Neural cell (in vitro differentiated cells): ENCODE measurements around the gene LRPPRC. TPM values are rescaled to one million over a fixed set of nuclear protein-coding genes. Genes with fewer than 3 reads are reported as not detected.

ENCODE experiments used
- H2AFZ ChIP-seq: fragments of 200-600, 300-800 bp; sonication (generic), shearing (Covaris generic); 2 replicates; pipeline ENCODE4 v1.6.0; 2014; ENCODE audit warnings: low read depth, mild to moderate bottlenecking, antibody characterized with exemption, low read length, moderate library complexity
- H3F3A ChIP-seq: fragments of 200-600 bp; shearing (Covaris generic); 2 replicates; pipeline ENCODE4 v1.6.1; 2016; ENCODE audit warnings: mild to moderate bottlenecking, moderate library complexity, mixed read lengths, antibody characterized with exemption, low read length; ENCODE audit not compliant: insufficient read depth, poor library complexity, severe bottlenecking
- H3K27ac ChIP-seq: fragments of 200-600, 300-800 bp; sonication (generic), shearing (Covaris generic); 2 replicates; pipeline ENCODE4 v1.5.1; 2014; ENCODE audit warnings: mild to moderate bottlenecking, low read length, moderate library complexity
- H3K27me3 ChIP-seq: fragments of 300-800, 200-600 bp; sonication (generic), shearing (Covaris generic); 2 replicates; pipeline ENCODE4 v1.6.0; 2014; ENCODE audit warnings: mild to moderate bottlenecking, low read depth, low read length, moderate library complexity; ENCODE audit not compliant: insufficient read depth
- H3K36me3 ChIP-seq: fragments of 300-800, 200-600 bp; sonication (generic), shearing (Covaris generic); 2 replicates; pipeline ENCODE4 v1.5.1; 2014; ENCODE audit warnings: mild to moderate bottlenecking, antibody characterized with exemption, low read length, moderate library complexity; ENCODE audit not compliant: insufficient read depth
- H3K4me2 ChIP-seq: fragments of 300-800, 200-600 bp; sonication (generic), shearing (Covaris generic); 2 replicates; pipeline ENCODE4 v1.6.0; 2014; ENCODE audit warnings: mild to moderate bottlenecking, low read length
- H3K4me3 ChIP-seq: fragments of 300-800, 200-600 bp; sonication (generic), shearing (Covaris generic); 2 replicates; pipeline ENCODE4 v1.5.1; 2014; ENCODE audit warnings: mild to moderate bottlenecking, low read length, moderate library complexity
- H3K79me2 ChIP-seq: fragments of 200-600 bp; shearing (Covaris generic); replicated peaks from 2 replicates; pipeline ENCODE4 v1.6.0; 2014; ENCODE audit warnings: mild to moderate bottlenecking, low read length, moderate library complexity; ENCODE audit not compliant: insufficient read depth
- H3K9ac ChIP-seq: fragments of 300-800, 200-600 bp; sonication (generic), shearing (Covaris generic); 2 replicates; pipeline ENCODE4 v1.6.1; 2016; ENCODE audit warnings: mild to moderate bottlenecking, low read length, mixed read lengths
- H3K9me2 ChIP-seq: fragments of 200-600 bp; shearing (Covaris generic); 2 replicates; pipeline ENCODE4 v1.6.1; 2016; ENCODE audit warnings: mild to moderate bottlenecking, low read length, mixed read lengths; ENCODE audit not compliant: insufficient read depth
- H3K9me3 ChIP-seq: fragments of 200-600, 300-800 bp; sonication (generic), shearing (Covaris generic); 2 replicates; pipeline ENCODE4 v1.6.1; 2016; ENCODE audit warnings: mild to moderate bottlenecking, mixed run types, low read length, moderate library complexity, mixed read lengths
- H4K20me1 ChIP-seq: fragments of 200-600 bp; shearing (Covaris generic); 2 replicates; pipeline ENCODE4 v1.6.1; 2016; ENCODE audit warnings: mild to moderate bottlenecking, mixed run types; ENCODE audit not compliant: insufficient read depth
- EP300 ChIP-seq: fragments of 450-650 bp; conservative IDR thresholded peaks from 2 replicates; pipeline ENCODE4 v1.6.1; 2014; ENCODE audit warnings: antibody characterized with exemption, mild to moderate bottlenecking, moderate library complexity; ENCODE audit not compliant: poor library complexity, severe bottlenecking
- EZH2 ChIP-seq: fragments of 200-600, 300-800 bp; shearing (Covaris generic), sonication (generic); IDR thresholded peaks from 2 replicates; pipeline ENCODE4 v1.6.1; 2014; ENCODE audit warnings: antibody characterized with exemption, low read length, borderline replicate concordance, mild to moderate bottlenecking; ENCODE audit not compliant: insufficient read depth, poor library complexity, severe bottlenecking
- MXI1 ChIP-seq: fragments of 450-650 bp; conservative IDR thresholded peaks from 2 replicates; pipeline ENCODE4 v1.6.1; 2014; ENCODE audit warnings: antibody characterized with exemption, mild to moderate bottlenecking; ENCODE audit not compliant: poor library complexity, severe bottlenecking
- POLR2AphosphoS5 ChIP-seq: IDR thresholded peaks from 2 replicates; pipeline ENCODE4 v1.6.1; 2012
- RAD21 ChIP-seq: fragments of 450-650 bp; conservative IDR thresholded peaks from 2 replicates; pipeline ENCODE4 v1.6.1; 2014; ENCODE audit warnings: antibody characterized with exemption, mild to moderate bottlenecking, moderate library complexity
- SMC3 ChIP-seq: fragments of 450-650 bp; conservative IDR thresholded peaks from 2 replicates; pipeline ENCODE4 v1.6.1; 2014; ENCODE audit warnings: antibody characterized with exemption, mild to moderate bottlenecking, moderate library complexity; ENCODE audit not compliant: poor library complexity
- TAF1 ChIP-seq: IDR thresholded peaks from 2 replicates; pipeline ENCODE4 v1.6.1; 2012; ENCODE audit warnings: low read depth
- polyA plus RNA-seq: library from polyadenylated mRNA; depleted of rRNA; stranded (reverse); fragments of >200 nt; gene quantifications from 2 replicates; pipeline ENCODE4 v1.2.3, GENCODE V29; 2014
- TF ChIP-seq, protein P1 (sequence below): fragments of 450-650 bp; IDR thresholded peaks from 2 replicates; pipeline ENCODE4 v1.5.1; 2014; ENCODE audit warnings: antibody characterized with exemption, mild to moderate bottlenecking, moderate library complexity; ENCODE audit not compliant: poor library complexity, severe bottlenecking
- TF ChIP-seq, protein P2 (sequence below): IDR thresholded peaks from 2 replicates; pipeline ENCODE4 v1.6.1; 2012; ENCODE audit warnings: borderline replicate concordance

LRPPRC gene
- polyA plus RNA-seq, 1 donor from 2014 or later: 63.1 TPM

DNA sequence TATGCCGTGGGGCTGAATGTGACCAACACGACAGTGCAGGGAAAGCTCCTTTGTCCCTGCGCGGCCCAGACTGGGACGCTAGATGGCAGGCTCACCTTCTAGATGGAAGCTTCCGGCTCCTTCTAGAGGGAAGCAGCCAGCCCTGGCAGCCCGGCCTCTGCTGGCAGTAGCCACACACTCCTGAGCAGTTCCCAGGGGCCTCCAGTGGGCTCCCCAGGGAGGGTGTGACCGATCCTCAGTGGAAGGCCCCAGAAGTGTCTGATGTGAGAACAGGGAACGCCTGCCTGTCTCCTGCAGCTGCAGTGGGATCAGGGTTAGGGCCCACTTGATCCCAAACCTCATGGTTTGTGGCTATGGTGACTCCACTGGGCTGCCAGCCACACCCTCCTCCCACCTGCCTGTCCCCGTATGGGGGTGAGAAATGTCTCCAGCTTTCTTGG lies 48.5 kb upstream of the LRPPRC start:
- H3K9ac ChIP-seq: no peak overlapping the region
- no peak overlapping the region for H3K4me2 ChIP-seq
- no peak overlapping the region for H3K27ac ChIP-seq
- no peaks in the 10 kb centered on the region for H3K79me2 ChIP-seq
- no peaks in the 10 kb centered on the region for H3K27me3 ChIP-seq
- H3K36me3 ChIP-seq: no peaks in the 10 kb centered on the region
- TF ChIP-seq, protein P1, sequence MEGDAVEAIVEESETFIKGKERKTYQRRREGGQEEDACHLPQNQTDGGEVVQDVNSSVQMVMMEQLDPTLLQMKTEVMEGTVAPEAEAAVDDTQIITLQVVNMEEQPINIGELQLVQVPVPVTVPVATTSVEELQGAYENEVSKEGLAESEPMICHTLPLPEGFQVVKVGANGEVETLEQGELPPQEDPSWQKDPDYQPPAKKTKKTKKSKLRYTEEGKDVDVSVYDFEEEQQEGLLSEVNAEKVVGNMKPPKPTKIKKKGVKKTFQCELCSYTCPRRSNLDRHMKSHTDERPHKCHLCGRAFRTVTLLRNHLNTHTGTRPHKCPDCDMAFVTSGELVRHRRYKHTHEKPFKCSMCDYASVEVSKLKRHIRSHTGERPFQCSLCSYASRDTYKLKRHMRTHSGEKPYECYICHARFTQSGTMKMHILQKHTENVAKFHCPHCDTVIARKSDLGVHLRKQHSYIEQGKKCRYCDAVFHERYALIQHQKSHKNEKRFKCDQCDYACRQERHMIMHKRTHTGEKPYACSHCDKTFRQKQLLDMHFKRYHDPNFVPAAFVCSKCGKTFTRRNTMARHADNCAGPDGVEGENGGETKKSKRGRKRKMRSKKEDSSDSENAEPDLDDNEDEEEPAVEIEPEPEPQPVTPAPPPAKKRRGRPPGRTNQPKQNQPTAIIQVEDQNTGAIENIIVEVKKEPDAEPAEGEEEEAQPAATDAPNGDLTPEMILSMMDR: peak; percentile 96
- TF ChIP-seq SMC3 (peak; percentile 87), EP300 (peak; percentile 17), MXI1 (no peak), EZH2 (no peak), TAF1 (no peak), RAD21 (peak; percentile 93), POLR2AphosphoS5 (no peak)
- TF ChIP-seq, protein P2, sequence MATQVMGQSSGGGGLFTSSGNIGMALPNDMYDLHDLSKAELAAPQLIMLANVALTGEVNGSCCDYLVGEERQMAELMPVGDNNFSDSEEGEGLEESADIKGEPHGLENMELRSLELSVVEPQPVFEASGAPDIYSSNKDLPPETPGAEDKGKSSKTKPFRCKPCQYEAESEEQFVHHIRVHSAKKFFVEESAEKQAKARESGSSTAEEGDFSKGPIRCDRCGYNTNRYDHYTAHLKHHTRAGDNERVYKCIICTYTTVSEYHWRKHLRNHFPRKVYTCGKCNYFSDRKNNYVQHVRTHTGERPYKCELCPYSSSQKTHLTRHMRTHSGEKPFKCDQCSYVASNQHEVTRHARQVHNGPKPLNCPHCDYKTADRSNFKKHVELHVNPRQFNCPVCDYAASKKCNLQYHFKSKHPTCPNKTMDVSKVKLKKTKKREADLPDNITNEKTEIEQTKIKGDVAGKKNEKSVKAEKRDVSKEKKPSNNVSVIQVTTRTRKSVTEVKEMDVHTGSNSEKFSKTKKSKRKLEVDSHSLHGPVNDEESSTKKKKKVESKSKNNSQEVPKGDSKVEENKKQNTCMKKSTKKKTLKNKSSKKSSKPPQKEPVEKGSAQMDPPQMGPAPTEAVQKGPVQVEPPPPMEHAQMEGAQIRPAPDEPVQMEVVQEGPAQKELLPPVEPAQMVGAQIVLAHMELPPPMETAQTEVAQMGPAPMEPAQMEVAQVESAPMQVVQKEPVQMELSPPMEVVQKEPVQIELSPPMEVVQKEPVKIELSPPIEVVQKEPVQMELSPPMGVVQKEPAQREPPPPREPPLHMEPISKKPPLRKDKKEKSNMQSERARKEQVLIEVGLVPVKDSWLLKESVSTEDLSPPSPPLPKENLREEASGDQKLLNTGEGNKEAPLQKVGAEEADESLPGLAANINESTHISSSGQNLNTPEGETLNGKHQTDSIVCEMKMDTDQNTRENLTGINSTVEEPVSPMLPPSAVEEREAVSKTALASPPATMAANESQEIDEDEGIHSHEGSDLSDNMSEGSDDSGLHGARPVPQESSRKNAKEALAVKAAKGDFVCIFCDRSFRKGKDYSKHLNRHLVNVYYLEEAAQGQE: no peak
- no peaks in the 10 kb centered on the region for H3K9me2 ChIP-seq
- no peaks in the 10 kb centered on the region for H4K20me1 ChIP-seq
- H3K9me3 ChIP-seq: no peaks in the 10 kb centered on the region
- no peaks in the 10 kb centered on the region for H3F3A ChIP-seq
- H2AFZ ChIP-seq: no peak overlapping the region
- H3K4me3 ChIP-seq: no peak overlapping the region

DNA sequence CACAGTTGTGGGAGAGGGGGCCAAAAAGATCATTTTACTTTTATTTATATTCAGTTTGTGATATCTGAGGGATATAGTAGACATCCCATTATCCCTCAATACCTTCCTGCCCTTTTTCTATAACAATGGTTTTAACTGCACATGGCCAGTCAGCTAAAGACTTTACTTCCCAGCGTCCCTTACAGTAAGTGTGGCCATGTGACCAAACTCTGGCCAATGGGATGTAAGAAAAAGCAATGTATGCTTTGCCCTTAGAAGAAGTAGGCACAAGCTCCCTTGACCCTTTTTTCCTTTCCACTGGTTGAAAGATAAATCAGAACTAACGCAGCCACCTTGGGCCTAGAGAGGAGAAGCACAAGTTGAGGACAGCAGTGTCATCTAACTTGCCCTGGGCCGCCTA lies 44.6 kb upstream of the LRPPRC start:
- Histone ChIP-seq H3K9ac (no peak overlapping the region), H2AFZ (no peak overlapping the region), H4K20me1 (no peaks in the 10 kb centered on the region), H3F3A (no peaks in the 10 kb centered on the region), H3K36me3 (no peaks in the 10 kb centered on the region), H3K9me2 (no peaks in the 10 kb centered on the region), H3K27ac (no peak overlapping the region), H3K4me3 (no peak overlapping the region), H3K79me2 (no peaks in the 10 kb centered on the region), H3K27me3 (no peaks in the 10 kb centered on the region), H3K4me2 (no peak overlapping the region), H3K9me3 (no peaks in the 10 kb centered on the region)
- TF ChIP-seq TAF1: no peak
- TF ChIP-seq, protein P1: no peak
- no peak for TF ChIP-seq MXI1
- TF ChIP-seq, protein P2: no peak
- TF ChIP-seq RAD21: no peak
- no peak for TF ChIP-seq EZH2
- TF ChIP-seq POLR2AphosphoS5: no peak
- TF ChIP-seq SMC3: no peak
- TF ChIP-seq EP300: no peak
